HepG2 (cell line): ENCODE measurements around the gene C2CD3. TPM values are rescaled to one million over a fixed set of nuclear protein-coding genes. Genes with fewer than 3 reads are reported as not detected.

Experiments
- FLYWCH1 ChIP-seq: sonication (generic); formaldehyde crosslinking; IDR thresholded peaks from 2 replicates; pipeline ENCODE4 v1.8.1; 2023; ENCODE audit warnings: mild to moderate bottlenecking, missing genetic modification reagents
- KIAA2018 ChIP-seq: sonication (generic); formaldehyde crosslinking; IDR thresholded peaks from 2 replicates; pipeline ENCODE4 v1.5.0; 2020; ENCODE audit warnings: mild to moderate bottlenecking, missing genetic modification reagents, borderline replicate concordance
- SOX6 ChIP-seq, 2 experiments: fragments of 450-650 bp in 1 of 2; sonication (generic) in 1 of 2; formaldehyde crosslinking in 1 of 2; IDR thresholded peaks; 2 replicates each; pipeline versions ENCODE4 v1.4.0 to v1.6.1; 2017 to 2020; ENCODE audit warnings: antibody characterized with exemption in 1 of 2, mild to moderate bottlenecking in 1 of 2, missing genetic modification reagents in 1 of 2
- ZNF512 ChIP-seq: sonication (generic); formaldehyde crosslinking; IDR thresholded peaks from 2 replicates; pipeline ENCODE4 v1.4.0; 2020; ENCODE audit warnings: mild to moderate bottlenecking, missing genetic modification reagents
- polyA plus RNA-seq, 8 experiments: library from polyadenylated mRNA; depleted of rRNA in 3 of 8; stranded (reverse) in 7 of 8; unstranded in 1 of 8; fragments of >200 nt; fragmentation: Illumina TruSeq in 4 of 8; extraction: Trizol in 4 of 8; gene quantifications; 2 replicates each; pipeline versions ENCODE4 v1.2.1 to v1.2.3, GENCODE V29; 2011 to 2016; ENCODE audit warnings: low read depth in 4 of 8, missing spikeins in 1 of 8, mixed read lengths in 1 of 8; ENCODE audit not compliant: insufficient read depth in 1 of 8
- total RNA-seq, 5 experiments: library from RNA; depleted of rRNA; stranded (reverse); fragments of >200 nt; fragmentation: Illumina TruSeq; extraction: Trizol; gene quantifications; 2 replicates each; pipeline ENCODE4 v1.2.3, GENCODE V29; 2016; ENCODE audit warnings: low read depth in 1 of 5

The C2CD3 gene
- total and polyA plus RNA-seq, 2 of the 13 experiments (the other 11 are each of a cell fraction or from before 2014, with no cell fraction given): 5.5 to 6.4 TPM

- TF ChIP-seq KIAA2018 (CRISPR knock-in tag) (no peak), SOX6 (IDR thresholded peaks at IDR 0.05) (no peak), SOX6 (CRISPR knock-in tag; IDR thresholded peaks at IDR 0.05) (no peak), ZNF512 (CRISPR knock-in tag) (no peak), FLYWCH1 (no peak)
Measured at GRCh38 chr11:74168838-74169237, 2.0 kb downstream of the C2CD3 start (continued).
